Smooth muscle cell (in vitro differentiated cells): ENCODE data around the gene CCDC88C. TPM values are rescaled to one million over a fixed set of nuclear protein-coding genes. Genes with fewer than 3 reads are reported as not detected.

Experiments used
- DNase-seq: peaks from one replicate; lab custom pipeline; 2025; ENCODE audit not compliant: unreplicated experiment; lab: John Stamatoyannopoulos, UW
- H2AFZ ChIP-seq: fragments of 200-600 bp; sonication (generic); 2 replicates; pipeline ENCODE4 v1.6.0; 2016; ENCODE audit warnings: antibody characterized with exemption, low read depth, mild to moderate bottlenecking
- H3F3A ChIP-seq: fragments of 200-600 bp; sonication (generic); 2 replicates; pipeline ENCODE4 v1.6.0; 2017; ENCODE audit warnings: antibody characterized with exemption, low read depth
- H3K27ac ChIP-seq: fragments of 200-600 bp; sonication (generic); 2 replicates; pipeline ENCODE4 v1.5.1; 2016; ENCODE audit warnings: low read depth, mild to moderate bottlenecking
- H3K27me3 ChIP-seq: fragments of 200-600 bp; sonication (generic); 2 replicates; pipeline ENCODE4 v1.6.1; 2016; ENCODE audit warnings: low read depth, mild to moderate bottlenecking
- H3K36me3 ChIP-seq: fragments of 200-600 bp; sonication (generic); 2 replicates; pipeline ENCODE4 v1.5.1; 2016; ENCODE audit warnings: low read depth
- H3K4me1 ChIP-seq: fragments of 200-600 bp; sonication (generic); 2 replicates; pipeline ENCODE4 v1.5.1; 2016; ENCODE audit warnings: low read depth
- H3K4me2 ChIP-seq: fragments of 200-600 bp; sonication (generic); 2 replicates; pipeline ENCODE4 v1.6.0; 2016; ENCODE audit warnings: mild to moderate bottlenecking
- H3K4me3 ChIP-seq: fragments of 200-600 bp; sonication (generic); 2 replicates; pipeline ENCODE4 v1.5.1; 2016; ENCODE audit warnings: mild to moderate bottlenecking
- H3K79me2 ChIP-seq: fragments of 200-600 bp; sonication (generic); 2 replicates; pipeline ENCODE4 v1.6.0; 2016; ENCODE audit warnings: low read depth, mild to moderate bottlenecking
- H3K9ac ChIP-seq: fragments of 200-600 bp; sonication (generic); 2 replicates; pipeline ENCODE4 v1.6.0; 2016; ENCODE audit warnings: low read depth
- H3K9me3 ChIP-seq: fragments of 200-600 bp; sonication (generic); replicated peaks from 2 replicates; pipeline ENCODE4 v1.5.1; 2016; ENCODE audit warnings: low read depth
- H4K20me1 ChIP-seq: fragments of 200-600 bp; sonication (generic); 2 replicates; pipeline ENCODE4 v1.6.0; 2016; ENCODE audit warnings: low read depth
- CTCF ChIP-seq: fragments of 200-600 bp; sonication (generic); IDR thresholded peaks from 2 replicates; pipeline ENCODE4 v1.5.1; 2017; ENCODE audit warnings: borderline replicate concordance, mild to moderate bottlenecking, antibody characterized with exemption; ENCODE audit not compliant: insufficient read depth, poor library complexity, severe bottlenecking
- WGBS: methylation state at CpG from one replicate; pipeline ENCODE4 v1.1.7; 2016; ENCODE audit warnings: low lambda C conversion rate; 5-methylcytosine and 5-hydroxymethylcytosine counted together
- polyA plus RNA-seq: library from polyadenylated mRNA; unstranded; fragments of >200 nt; fragmentation: Nextera tagmentation; extraction: Ambion mirVana; gene quantifications from 2 replicates; pipeline ENCODE4 v1.2.1, GENCODE V29; 2016
- total RNA-seq: library from RNA; depleted of rRNA; stranded (reverse); fragments of >200 nt; gene quantifications from 2 replicates; pipeline ENCODE4 v1.2.3, GENCODE V29; 2014

The CCDC88C gene
- total and polyA plus RNA-seq, 2 experiments from 2014 or later: 1.1 TPM; not detected in 1

GRCh38 chr14:91351512-91351862, 66.1 kb downstream of the CCDC88C start:
- Histone ChIP-seq H3K9me3 (no peaks in the 10 kb centered on the region), H3K27ac (no peak overlapping the region), H3K79me2 (no peaks in the 10 kb centered on the region), H3K4me2 (no peak overlapping the region), H2AFZ (no peak overlapping the region), H3K4me1 (peaks cover 27% of the 10 kb centered on the region), H3K36me3 (no peaks in the 10 kb centered on the region), H3K27me3 (peaks cover 58% of the 10 kb centered on the region), H3F3A (no peaks in the 10 kb centered on the region), H3K9ac (no peak overlapping the region), H3K4me3 (no peak overlapping the region), H4K20me1 (no peaks in the 10 kb centered on the region)
- DNase-seq: no peak
- 87% methylated on average over 9 of the region's 10 CpGs for whole genome bisulfite sequencing
- no peak for TF ChIP-seq CTCF

- Histone ChIP-seq H4K20me1 (no peaks in the 10 kb centered on the region), H3K27me3 (peaks cover 55% of the 10 kb centered on the region), H3K79me2 (no peaks in the 10 kb centered on the region), H3K9me3 (no peaks in the 10 kb centered on the region), H2AFZ (no peak overlapping the region), H3K4me3 (no peak overlapping the region), H3K36me3 (no peaks in the 10 kb centered on the region), H3K4me2 (no peak overlapping the region), H3K27ac (no peak overlapping the region), H3K4me1 (peaks cover 27% of the 10 kb centered on the region), H3K9ac (no peak overlapping the region), H3F3A (no peaks in the 10 kb centered on the region)
- no peak for TF ChIP-seq CTCF
- DNase-seq: no peak
- WGBS: 88% methylated on average over 18 of the region's 18 CpGs
Observed at GRCh38 chr14:91350813-91351511, 66.7 kb downstream of the CCDC88C start.

- no peak for TF ChIP-seq CTCF
Observed at GRCh38 chr14:91350483-91350812, 67.2 kb downstream of the CCDC88C start.

GRCh38 chr14:91349481-91350074, 68.0 kb downstream of the CCDC88C start:
- H3K4me3 ChIP-seq: no peak overlapping the region
- H3K27me3 ChIP-seq: peaks cover 44% of the 10 kb centered on the region
- DNase-seq: no peak
- no peak overlapping the region for H2AFZ ChIP-seq
- no peak overlapping the region for H3K9ac ChIP-seq
- H4K20me1 ChIP-seq: no peaks in the 10 kb centered on the region
- H3F3A ChIP-seq: no peaks in the 10 kb centered on the region
- WGBS: 90% methylated on average over 10 of the region's 10 CpGs
- no peaks in the 10 kb centered on the region for H3K9me3 ChIP-seq
- H3K36me3 ChIP-seq: no peaks in the 10 kb centered on the region
- H3K79me2 ChIP-seq: no peaks in the 10 kb centered on the region
- H3K4me2 ChIP-seq: no peak overlapping the region
- H3K27ac ChIP-seq: no peak overlapping the region
- no peak for TF ChIP-seq CTCF
- H3K4me1 ChIP-seq: peaks cover 27% of the 10 kb centered on the region

More at GRCh38 chr14:91350483-91350812, 67.2 kb downstream of the CCDC88C start:
- WGBS: 75% methylated on average over 1 of the region's 1 CpG
- H3K36me3 ChIP-seq: no peaks in the 10 kb centered on the region
- H3K9ac ChIP-seq: no peak overlapping the region
- H2AFZ ChIP-seq: no peak overlapping the region
- no peak overlapping the region for H3K27ac ChIP-seq
- H3K27me3 ChIP-seq: peaks cover 52% of the 10 kb centered on the region
- peaks cover 27% of the 10 kb centered on the region for H3K4me1 ChIP-seq
- no peaks in the 10 kb centered on the region for H3K79me2 ChIP-seq
- H3K4me2 ChIP-seq: no peak overlapping the region
- no peak overlapping the region for H3K4me3 ChIP-seq
- no peaks in the 10 kb centered on the region for H3F3A ChIP-seq
- no peaks in the 10 kb centered on the region for H3K9me3 ChIP-seq
- H4K20me1 ChIP-seq: no peaks in the 10 kb centered on the region
- DNase-seq: no peak
